H1 (cell line): ENCODE results near the gene RHOC. TPM values are rescaled to one million over a fixed set of nuclear protein-coding genes. Genes with fewer than 3 reads are reported as not detected.
A peak's percentile ranks its signal among the peaks of the same experiment; 100 is the strongest.

Source experiments
- CTCF ChIA-PET: fragments of 300-600 bp; sonication (Branson Sonifier 250); formaldehyde crosslinking; loops from one replicate; lab custom pipeline; 2021; ENCODE audit not compliant: partially characterized antibody; lab: Charles Lee
- POLR2A ChIA-PET: fragments of 300-600 bp; sonication (Branson Sonifier 250); formaldehyde crosslinking; loops from one replicate; lab custom pipeline; 2021; ENCODE audit warnings: inconsistent platforms; ENCODE audit not compliant: partially characterized antibody; lab: Charles Lee
- DNase-seq, 2 experiments: peaks; one replicate each; pipeline versions ENCODE4 v3.0.0 to v3.0.0-alpha.2; 2010 to 2022; ENCODE audit warnings: low spot score in 2 of 2, low read depth in 1 of 2, mixed read lengths in 1 of 2
- FAIRE-seq: peaks from 2 replicates; lab custom pipeline; 2011; peaks lifted over from hg19 to GRCh38; lab: Jason Lieb, UNC
- H2AFZ ChIP-seq: 2 replicates; pipeline ENCODE4 v1.8.1; 2012; ENCODE audit warnings: low read length, inconsistent platforms
- H2AK5ac ChIP-seq: 2 replicates; pipeline ENCODE4 v1.6.1; 2013; ENCODE audit warnings: low read depth, low read length
- H2BK120ac ChIP-seq: replicated peaks from 2 replicates; pipeline ENCODE3; 2013; ENCODE audit warnings: low read depth, low read length, inconsistent platforms
- H2BK12ac ChIP-seq: 2 replicates; pipeline ENCODE4 v1.6.1; 2013; ENCODE audit warnings: low read depth, low read length
- H2BK15ac ChIP-seq: 2 replicates; pipeline ENCODE4 v1.6.1; 2013; ENCODE audit warnings: low read length
- H2BK20ac ChIP-seq: 2 replicates; pipeline ENCODE4 v1.6.1; 2013; ENCODE audit warnings: low read length
- H2BK5ac ChIP-seq: 2 replicates; pipeline ENCODE4 v1.6.1; 2013; ENCODE audit warnings: low read depth, low read length
- H3K14ac ChIP-seq: 2 replicates; pipeline ENCODE4 v1.6.1; 2013; ENCODE audit warnings: inconsistent platforms; ENCODE audit not compliant: insufficient read length
- H3K18ac ChIP-seq: 2 replicates; pipeline ENCODE4 v1.6.1; 2013; ENCODE audit warnings: low read length; ENCODE audit errors: extremely low read depth
- H3K23ac ChIP-seq: 2 replicates; pipeline ENCODE4 v1.6.1; 2013; ENCODE audit warnings: inconsistent platforms; ENCODE audit not compliant: insufficient read length
- H3K23me2 ChIP-seq: 2 replicates; pipeline ENCODE4 v1.6.1; 2013; ENCODE audit warnings: low read depth, low read length
- H3K27ac ChIP-seq: 2 replicates; pipeline ENCODE4 v1.6.1; 2011; ENCODE audit warnings: low read depth, low read length, inconsistent platforms
- H3K27me3 ChIP-seq, 4 experiments: replicated peaks in 1 of 4; 1 replicate in 1 of 4; 2 replicates in 3 of 4; pipeline versions ENCODE4 v1.6.1 to v1.8.1; 2011 to 2013; ENCODE audit warnings: low read length in 3 of 4, mild to moderate bottlenecking in 3 of 4, inconsistent platforms in 2 of 4, mixed read lengths in 2 of 4, moderate library complexity in 1 of 4; ENCODE audit not compliant: control insufficient read depth in 3 of 4, insufficient read depth in 3 of 4; ENCODE audit errors: extremely low read depth in 1 of 4
- H3K36me3 ChIP-seq, 4 experiments: 2 replicates each; pipeline versions ENCODE4 v1.6.1 to v1.8.1; 2011 to 2013; ENCODE audit warnings: mild to moderate bottlenecking in 4 of 4, low read length in 3 of 4, moderate library complexity in 2 of 4, control low read depth in 1 of 4, inconsistent platforms in 1 of 4; ENCODE audit not compliant: insufficient read depth in 4 of 4, control insufficient read depth in 2 of 4
- H3K4ac ChIP-seq: replicated peaks from 2 replicates; pipeline ENCODE3; 2013; ENCODE audit warnings: low read length, low read depth, mixed read lengths, inconsistent platforms; ENCODE audit not compliant: insufficient read length
- H3K4me1 ChIP-seq, 4 experiments: replicated peaks in 1 of 4; 1 replicate in 1 of 4; 2 replicates in 3 of 4; pipeline versions ENCODE4 v1.6.1 to v1.8.1; 2011 to 2013; ENCODE audit warnings: low read length in 3 of 4, inconsistent platforms in 2 of 4, mixed read lengths in 1 of 4; ENCODE audit not compliant: insufficient read depth in 4 of 4, control insufficient read depth in 3 of 4
- H3K4me2 ChIP-seq, 2 experiments: 2 replicates each; pipeline versions ENCODE4 v1.6.1 to v1.8.1; 2011 to 2013; ENCODE audit warnings: low read depth in 2 of 2, low read length in 2 of 2, control low read depth in 1 of 2, inconsistent platforms in 1 of 2, mild to moderate bottlenecking in 1 of 2; ENCODE audit not compliant: insufficient read depth in 1 of 2
- H3K4me3 ChIP-seq, 4 experiments: fragments of 200-600, 300-600 bp in 1 of 4; sonication (generic), shearing (Covaris generic), sonication (Bioruptor Twin) in 1 of 4; 2 replicates each; pipeline versions ENCODE4 v1.5.1 to v1.8.1; 2011 to 2016; ENCODE audit warnings: low read length in 4 of 4, low read depth in 3 of 4, control low read depth in 2 of 4, inconsistent platforms in 2 of 4, mild to moderate bottlenecking in 2 of 4, mixed read lengths in 1 of 4, moderate library complexity in 1 of 4; ENCODE audit not compliant: insufficient read depth in 2 of 4; ENCODE audit errors: extremely low read depth in 1 of 4
- H3K56ac ChIP-seq: replicated peaks from 2 replicates; pipeline ENCODE3; 2013; ENCODE audit warnings: low read depth, mild to moderate bottlenecking, mixed read lengths, low read length, inconsistent platforms; ENCODE audit not compliant: insufficient read length
- H3K79me1 ChIP-seq: 2 replicates; pipeline ENCODE4 v1.6.1; 2013; ENCODE audit warnings: low read depth, low read length, control low read depth
- H3K79me2 ChIP-seq, 2 experiments: 2 replicates each; pipeline versions ENCODE4 v1.6.1 to v1.8.1; 2012 to 2013; ENCODE audit warnings: low read length in 2 of 2, mild to moderate bottlenecking in 2 of 2, inconsistent platforms in 1 of 2; ENCODE audit not compliant: insufficient read depth in 2 of 2, control insufficient read depth in 1 of 2
- H3K9ac ChIP-seq, 4 experiments: replicated peaks in 1 of 4; 1 replicate in 1 of 4; 2 replicates in 3 of 4; pipeline versions ENCODE4 v1.6.1 to v1.8.1; 2011 to 2013; ENCODE audit warnings: low read depth in 3 of 4, low read length in 3 of 4, control low read depth in 2 of 4, mild to moderate bottlenecking in 2 of 4, moderate library complexity in 2 of 4, inconsistent platforms in 1 of 4; ENCODE audit errors: extremely low read depth in 1 of 4
- H3K9me3 ChIP-seq, 2 experiments: 2 replicates each; pipeline versions ENCODE4 v1.6.1 to v1.8.1; 2012 to 2013; ENCODE audit warnings: mild to moderate bottlenecking in 2 of 2, moderate library complexity in 2 of 2, control low read depth in 1 of 2, inconsistent platforms in 1 of 2, low read depth in 1 of 2, low read length in 1 of 2, mixed read lengths in 1 of 2; ENCODE audit not compliant: insufficient read depth in 2 of 2
- H4K20me1 ChIP-seq, 2 experiments: replicated peaks in 1 of 2; 2 replicates each; pipeline versions ENCODE3 to v1.8.1; 2011 to 2013; ENCODE audit warnings: inconsistent platforms in 2 of 2, low read length in 2 of 2, mild to moderate bottlenecking in 1 of 2; ENCODE audit not compliant: insufficient read depth in 2 of 2, control insufficient read depth in 1 of 2
- H4K5ac ChIP-seq: 2 replicates; pipeline ENCODE4 v1.6.1; 2013; ENCODE audit warnings: low read length, low read depth, mixed read lengths, inconsistent platforms; ENCODE audit not compliant: insufficient read length
- H4K8ac ChIP-seq: 2 replicates; pipeline ENCODE4 v1.8.0; 2013; ENCODE audit warnings: mild to moderate bottlenecking, moderate library complexity, low read length, inconsistent platforms; ENCODE audit not compliant: insufficient read depth; ENCODE audit errors: extremely low read depth
- H4K91ac ChIP-seq: replicated peaks from 2 replicates; pipeline ENCODE3; 2013; ENCODE audit warnings: low read length, mixed read lengths, inconsistent platforms; ENCODE audit not compliant: insufficient read length
- ASH2L ChIP-seq: fragments of 200-600, 300-600 bp; sonication (generic); IDR thresholded peaks from one replicate; pipeline ENCODE4 v1.7.1; 2017; ENCODE audit warnings: low read length
- ATF2 ChIP-seq: IDR thresholded peaks from 2 replicates; pipeline ENCODE4 v1.6.1; 2012; ENCODE audit warnings: low read length, inconsistent platforms
- BACH1 ChIP-seq: IDR thresholded peaks from 2 replicates; pipeline ENCODE4 v1.6.1; 2012; ENCODE audit warnings: low read length, improper control_type of control experiment
- HDAC6 ChIP-seq: IDR thresholded peaks from one replicate; pipeline ENCODE4 v1.7.1; 2012; ENCODE audit warnings: low read depth, mild to moderate bottlenecking, inconsistent platforms, low read length, moderate library complexity
- PHF8 ChIP-seq: fragments of 200-600 bp; sonication (generic); conservative IDR thresholded peaks from 2 replicates; pipeline ENCODE4 v1.7.1; 2012; ENCODE audit warnings: low read depth, mild to moderate bottlenecking, inconsistent platforms, low read length, moderate library complexity
- RBBP5 ChIP-seq: IDR thresholded peaks from 2 replicates; pipeline ENCODE4 v1.7.1; 2012; ENCODE audit warnings: low read depth, mild to moderate bottlenecking, inconsistent platforms, low read length, moderate library complexity, borderline replicate concordance
- SP2 ChIP-seq: IDR thresholded peaks from 2 replicates; pipeline ENCODE4 v1.6.1; 2012; ENCODE audit warnings: mild to moderate bottlenecking, low read length, inconsistent platforms
- SRF ChIP-seq: IDR thresholded peaks from 2 replicates; pipeline ENCODE4 v1.6.1; 2011; ENCODE audit warnings: mild to moderate bottlenecking, low read depth, low read length, moderate library complexity
- YY1 ChIP-seq: IDR thresholded peaks from 2 replicates; pipeline ENCODE4 v1.6.1; 2011; ENCODE audit warnings: low read depth, mild to moderate bottlenecking, low read length
- WGBS, 2 experiments: shearing (Covaris generic) in 1 of 2; methylation state at CpG; one replicate each; pipeline versions ENCODE4 v1.1.6 to v1.1.7; 2013 to 2015; ENCODE audit warnings: low lambda C conversion rate in 2 of 2, mixed read lengths in 2 of 2, inconsistent platforms in 1 of 2, low coverage in 1 of 2, missing lambda C conversion rate in 1 of 2; ENCODE audit not compliant: insufficient replicate concordance in 2 of 2, insufficient coverage in 1 of 2, insufficient read length in 1 of 2; ENCODE audit errors: extremely low coverage in 1 of 2, missing lambda C conversion rate in 1 of 2; 5-methylcytosine and 5-hydroxymethylcytosine counted together
- polyA plus RNA-seq, 7 experiments: library from polyadenylated mRNA; depleted of rRNA in 3 of 7; stranded (reverse) in 5 of 7; unstranded in 2 of 7; fragments of >200 nt in 5 of 7; fragments of 200-250 nt in 2 of 7; gene quantifications; 1 replicate in 5 of 7; 2 replicates in 1 of 7; 4 replicates in 1 of 7; pipeline versions ENCODE4 v1.2.1 to v1.2.3, GENCODE V29; 2011 to 2013; ENCODE audit warnings: missing spikeins in 2 of 7, mixed read lengths in 2 of 7
- total RNA-seq: library from RNA; stranded (reverse); fragmentation: NEBNext Ultra II Directional; extraction: Animal tissue kit (Norgen Biotek cat#: 25700); gene quantifications from 2 replicates; pipeline ENCODE4 v1.2.1, GENCODE V29; 2021

RHOC gene
- total and polyA plus RNA-seq, 2 of the 8 experiments (the other 6 are each of a cell fraction or from before 2014, with no cell fraction given): 53.6 to 97.5 TPM

GRCh38 chr1:112714313-112715263 is 7.7 kb upstream of the RHOC start:
- H3K4me2 ChIP-seq: peak overlapping the region; percentile 75 to 82
- no peak overlapping the region for H3K14ac ChIP-seq
- H3K4me3 ChIP-seq: peak overlapping the region; percentile 59 to 81 (median 68)
- H2BK12ac ChIP-seq: no peak overlapping the region
- H3K79me1 ChIP-seq: no peaks in the 10 kb centered on the region
- H4K5ac ChIP-seq: no peak overlapping the region
- FAIRE-seq (no peak), DNase-seq (peak in 1 of 2 experiments; percentile 74)
- no peak overlapping the region for H4K91ac ChIP-seq
- H3K18ac ChIP-seq: peak overlapping the region; percentile 56; the same call in 1 of the 2 replicates
- CTCF ChIA-PET: interaction anchor here (0.5 to 14.2 kb wide), 31 partner anchors 9 to 962 kb away, joined by 3 to 547 read pairs (median 6); partner anchors contain the start of genes LRIG2 and MOV10
- H3K36me3 ChIP-seq: peaks cover 0 to 5% (median 3%) of the 10 kb centered on the region in 4 experiments; a peak in 4 of 8 replicates
- H3K56ac ChIP-seq: no peak overlapping the region
- H3K23ac ChIP-seq: no peak overlapping the region
- H3K27me3 ChIP-seq: peaks cover 0 to 23% (median 12%) of the 10 kb centered on the region in 4 experiments; a peak in 4 of 7 replicates
- no peak overlapping the region for H2AFZ ChIP-seq
- no peak overlapping the region; the same call in 1 of the 2 replicates for H2BK5ac ChIP-seq
- H2BK20ac ChIP-seq: no peak overlapping the region
- no peak overlapping the region for H2BK15ac ChIP-seq
- no peaks in the 10 kb centered on the region for H3K79me2 ChIP-seq
- no peaks in the 10 kb centered on the region for H3K9me3 ChIP-seq
- no peak overlapping the region for H2AK5ac ChIP-seq
- POLR2A ChIA-PET: interaction anchor here (0.6 to 4.3 kb wide), 17 partner anchors 9 to 358 kb away, joined by 3 to 32 read pairs (median 4); partner anchors contain the start of genes LRIG2, MOV10, SLC16A1 and WNT2B
- peak overlapping the region; percentile 69; the same call in 1 of the 2 replicates for H4K8ac ChIP-seq
- no peak overlapping the region for H3K27ac ChIP-seq
- H3K4ac ChIP-seq: no peak overlapping the region
- peaks cover 0 to 8% of the 10 kb centered on the region in 2 experiments for H4K20me1 ChIP-seq
- H2BK120ac ChIP-seq: no peak overlapping the region
- WGBS, 2 experiments: 2% methylated on average over 67 of the region's 86 CpGs; no CpG with 5 or more reads in 1 of the 2 experiments
- H3K9ac ChIP-seq: peak overlapping the region in 1 of 4 experiments; percentile 73; a peak in 3 of 7 replicates
- peaks cover 0 to 20% (median 13%) of the 10 kb centered on the region in 4 experiments; a peak in 6 of 7 replicates for H3K4me1 ChIP-seq
- H3K23me2 ChIP-seq: peaks cover 14% of the 10 kb centered on the region
- no peak for TF ChIP-seq HDAC6
- peak; percentile 84 for TF ChIP-seq ASH2L
- peak; percentile 56 for TF ChIP-seq PHF8
- no peak for TF ChIP-seq SRF
- TF ChIP-seq YY1: no peak
- peak; percentile 30; the same call in 1 of the 2 replicates for TF ChIP-seq BACH1
- TF ChIP-seq ATF2: no peak
- no peak for TF ChIP-seq SP2
- TF ChIP-seq RBBP5: peak; percentile 82; the same call in 1 of the 2 replicates
